H9 (cell line): ENCODE results near the gene HMGA1. TPM values are rescaled to one million over a fixed set of nuclear protein-coding genes. Genes with fewer than 3 reads are reported as not detected.
"Not testable (repeated sequence)": the region's sequence is repeated elsewhere in the genome, so short reads cannot be mapped to it uniquely, and the experiment has no call there.

Source experiments
- DNase-seq: peaks from one replicate; pipeline ENCODE4 v3.0.0-alpha.2; 2017
- H2AFZ ChIP-seq: one replicate; pipeline ENCODE4 v1.6.1; 2013; ENCODE audit warnings: mild to moderate bottlenecking, low read length, control low read depth, moderate library complexity
- H2AK5ac ChIP-seq: 2 replicates; pipeline ENCODE4 v1.6.1; 2013; ENCODE audit warnings: low read length, control low read depth, mixed read lengths; ENCODE audit not compliant: insufficient read length
- H2BK120ac ChIP-seq: one replicate; pipeline ENCODE4 v1.6.1; 2013; ENCODE audit warnings: low read depth, mild to moderate bottlenecking, low read length, control low read depth, inconsistent platforms; ENCODE audit not compliant: poor library complexity, severe bottlenecking
- H2BK12ac ChIP-seq: 2 replicates; pipeline ENCODE4 v1.6.1; 2013; ENCODE audit warnings: low read length, control low read depth, mixed read lengths, low read depth; ENCODE audit not compliant: insufficient read length
- H2BK15ac ChIP-seq: 2 replicates; pipeline ENCODE4 v1.6.1; 2013; ENCODE audit warnings: low read depth, low read length, control low read depth
- H2BK20ac ChIP-seq: one replicate; pipeline ENCODE4 v1.6.1; 2013; ENCODE audit warnings: low read depth, mild to moderate bottlenecking, low read length, control low read depth, inconsistent platforms; ENCODE audit not compliant: poor library complexity, severe bottlenecking
- H2BK5ac ChIP-seq: 2 replicates; pipeline ENCODE4 v1.6.1; 2013; ENCODE audit warnings: low read length, control low read depth, mixed read lengths; ENCODE audit not compliant: insufficient read length
- H3K14ac ChIP-seq: 2 replicates; pipeline ENCODE4 v1.6.1; 2013; ENCODE audit warnings: low read length, control low read depth; ENCODE audit not compliant: insufficient read depth
- H3K18ac ChIP-seq: 2 replicates; pipeline ENCODE4 v1.6.1; 2013; ENCODE audit warnings: low read depth, mild to moderate bottlenecking, mixed read lengths, low read length, control low read depth; ENCODE audit not compliant: insufficient read length
- H3K23ac ChIP-seq: 2 replicates; pipeline ENCODE4 v1.6.1; 2013; ENCODE audit warnings: low read length, control low read depth, mixed read lengths, low read depth; ENCODE audit not compliant: insufficient read length
- H3K23me2 ChIP-seq: 2 replicates; pipeline ENCODE4 v1.6.1; 2013; ENCODE audit warnings: low read depth, mild to moderate bottlenecking, mixed read lengths, low read length, control low read depth; ENCODE audit not compliant: insufficient read length, poor library complexity, severe bottlenecking
- H3K27ac ChIP-seq: 2 replicates; pipeline ENCODE4 v1.5.1; 2013; ENCODE audit warnings: low read length, control low read depth, mixed read lengths, low read depth; ENCODE audit not compliant: insufficient read length
- H3K27me3 ChIP-seq: 2 replicates; pipeline ENCODE4 v1.6.1; 2013; ENCODE audit warnings: low read length, control low read depth, inconsistent platforms; ENCODE audit not compliant: insufficient read depth
- H3K4ac ChIP-seq: 2 replicates; pipeline ENCODE4 v1.6.1; 2013; ENCODE audit warnings: low read depth, mild to moderate bottlenecking, control low read depth, inconsistent platforms, low read length, moderate library complexity
- H3K4me1 ChIP-seq: 2 replicates; pipeline ENCODE4 v1.6.1; 2013; ENCODE audit warnings: low read length, control low read depth, inconsistent platforms; ENCODE audit not compliant: insufficient read depth
- H3K4me2 ChIP-seq: 2 replicates; pipeline ENCODE4 v1.6.1; 2013; ENCODE audit warnings: low read length, control low read depth, mixed read lengths; ENCODE audit not compliant: insufficient read length, insufficient read depth
- H3K56ac ChIP-seq: 2 replicates; pipeline ENCODE4 v1.6.1; 2013; ENCODE audit warnings: low read depth, mild to moderate bottlenecking, mixed read lengths, low read length, control low read depth; ENCODE audit not compliant: insufficient read length
- H3K79me1 ChIP-seq: 2 replicates; pipeline ENCODE4 v1.6.1; 2013; ENCODE audit warnings: low read depth, mild to moderate bottlenecking, moderate library complexity, low read length, control low read depth, inconsistent platforms; ENCODE audit not compliant: insufficient read depth, poor library complexity, severe bottlenecking
- H3K79me2 ChIP-seq: 2 replicates; pipeline ENCODE4 v1.6.1; 2013; ENCODE audit warnings: low read length, control low read depth, inconsistent platforms; ENCODE audit not compliant: insufficient read depth
- H3K9ac ChIP-seq: 2 replicates; pipeline ENCODE4 v1.6.1; 2013; ENCODE audit warnings: low read length, control low read depth, mixed read lengths; ENCODE audit not compliant: insufficient read length; ENCODE audit errors: extremely low read depth
- H3K9me3 ChIP-seq: one replicate; pipeline ENCODE4 v1.6.1; 2013; ENCODE audit warnings: low read depth, low read length, inconsistent platforms; ENCODE audit not compliant: control insufficient read depth
- H3T11ph ChIP-seq: one replicate; pipeline ENCODE4 v1.6.1; 2013; ENCODE audit warnings: mild to moderate bottlenecking, low read length, control low read depth, inconsistent platforms
- H4K20me1 ChIP-seq: one replicate; pipeline ENCODE4 v1.6.1; 2013; ENCODE audit not compliant: control insufficient read depth, insufficient read length, insufficient read depth
- H4K5ac ChIP-seq: 2 replicates; pipeline ENCODE4 v1.6.1; 2013; ENCODE audit warnings: low read depth, mild to moderate bottlenecking, mixed read lengths, low read length, control low read depth; ENCODE audit not compliant: insufficient read length
- H4K8ac ChIP-seq: replicated peaks from 2 replicates; pipeline ENCODE4 v1.6.1; 2013; ENCODE audit warnings: low read length, control low read depth, mixed read lengths, low read depth; ENCODE audit not compliant: insufficient read length
- H4K91ac ChIP-seq: 2 replicates; pipeline ENCODE4 v1.6.1; 2013; ENCODE audit warnings: low read depth, mild to moderate bottlenecking, moderate library complexity, mixed read lengths, low read length, control low read depth; ENCODE audit not compliant: insufficient read length
- H3K27ac Mint-ChIP-seq, 3 experiments: 2 replicates in 2 of 3; 3 replicates in 1 of 3; pipeline ENCODE4 v1.8.0; 2020 to 2021; ENCODE audit warnings: mixed read lengths in 3 of 3, mild to moderate bottlenecking in 1 of 3, moderate library complexity in 1 of 3
- H3K27me3 Mint-ChIP-seq: 2 replicates; pipeline ENCODE4 v1.8.0; 2021; ENCODE audit warnings: low read depth, mild to moderate bottlenecking, moderate library complexity, mixed read lengths
- H3K36me3 Mint-ChIP-seq, 3 experiments: 2 replicates in 2 of 3; 3 replicates in 1 of 3; pipeline ENCODE4 v1.8.0; 2020 to 2021; ENCODE audit warnings: low read depth in 3 of 3, mixed read lengths in 3 of 3; ENCODE audit not compliant: insufficient read depth in 1 of 3
- H3K4me1 Mint-ChIP-seq, 2 experiments: 2 replicates each; pipeline ENCODE4 v1.8.0; 2020; ENCODE audit warnings: mixed read lengths in 2 of 2
- H3K4me3 Mint-ChIP-seq, 2 experiments: 2 replicates in 1 of 2; 3 replicates in 1 of 2; pipeline ENCODE4 v1.8.0; 2020 to 2021; ENCODE audit warnings: mild to moderate bottlenecking in 2 of 2, mixed read lengths in 2 of 2, moderate library complexity in 1 of 2
- H3K9me3 Mint-ChIP-seq, 2 experiments: 2 replicates in 1 of 2; 3 replicates in 1 of 2; pipeline ENCODE4 v1.8.0; 2020; ENCODE audit warnings: mild to moderate bottlenecking in 2 of 2, mixed read lengths in 2 of 2, moderate library complexity in 1 of 2
- WGBS: extraction: QIAGEN DNeasy Blood & Tissue Kit; methylation state at CpG from one replicate; pipeline ENCODE4 v1.1.7; 2013; ENCODE audit warnings: missing lambda C conversion rate, low lambda C conversion rate, mixed read lengths; ENCODE audit not compliant: insufficient read length; ENCODE audit errors: extremely low coverage; 5-methylcytosine and 5-hydroxymethylcytosine counted together
- total RNA-seq: library from RNA; stranded (reverse); gene quantifications from 2 replicates; pipeline ENCODE4 v1.2.1, GENCODE V29; 2021
- TF ChIP-seq, protein P1 (sequence below): fragments of 200-600 bp; sonication (generic); conservative IDR thresholded peaks from 3 replicates; pipeline ENCODE4 v1.8.0; 2021; ENCODE audit warnings: antibody characterized with exemption, mild to moderate bottlenecking

Gene HMGA1
- total RNA-seq, 1 experiment from 2014 or later: 2,116 TPM

DNA sequence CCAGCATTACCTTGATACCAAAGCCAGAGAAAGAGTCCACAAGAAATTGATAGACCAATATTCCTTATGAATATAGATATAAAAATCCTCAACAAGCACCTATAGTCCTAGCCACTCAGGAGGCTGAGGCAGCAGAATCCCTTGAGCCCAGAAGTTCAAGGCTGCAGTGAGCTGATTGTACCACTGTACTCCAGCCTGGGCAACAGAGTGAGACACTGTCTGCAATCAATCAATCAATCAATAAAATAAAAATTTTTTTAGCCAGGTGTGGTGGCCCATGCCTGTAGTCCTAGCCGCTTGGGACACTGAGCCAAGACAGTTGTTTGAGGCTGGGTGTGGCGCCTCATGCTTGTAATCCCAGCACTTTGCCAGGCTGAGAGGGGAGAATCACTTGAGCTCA lies 31.1 kb downstream of the HMGA1 start:
- Histone ChIP-seq H4K8ac (no peak overlapping the region), H3K14ac (no peak overlapping the region), H2BK12ac (no peak overlapping the region), H3K23ac (no peak overlapping the region), H3K56ac (no peak overlapping the region), H4K20me1 (no peaks in the 10 kb centered on the region), H3K9me3 (no peaks in the 10 kb centered on the region), H3K4me2 (no peak overlapping the region), H4K91ac (no peak overlapping the region), H2AFZ (no peak overlapping the region), H3K18ac (no peak overlapping the region), H3K23me2 (no peaks in the 10 kb centered on the region), H3K27me3 (no peaks in the 10 kb centered on the region), H2BK20ac (no peak overlapping the region), H3K27ac (no peak overlapping the region), H2BK120ac (no peak overlapping the region), H3K9ac (no peak overlapping the region), H3K79me2 (no peaks in the 10 kb centered on the region), H4K5ac (no peak overlapping the region), H3T11ph (no peak overlapping the region), H2AK5ac (no peak overlapping the region), H3K4me1 (no peaks in the 10 kb centered on the region), H2BK5ac (no peak overlapping the region), H3K79me1 (no peaks in the 10 kb centered on the region), H3K4ac (no peak overlapping the region), H2BK15ac (no peak overlapping the region)
- WGBS: no CpG with 5 or more reads among the region's 2 CpGs
- no peak for DNase-seq
- Mint-ChIP-seq H3K27ac (no peak overlapping the region), H3K4me1 (peaks cover 5 to 7% of the 10 kb centered on the region in 2 experiments), H3K4me3 (no peak overlapping the region), H3K36me3 (peaks cover 5 to 9% (median 6%) of the 10 kb centered on the region in 3 experiments; a peak in 5 of 7 replicates), H3K27me3 (no peaks in the 10 kb centered on the region), H3K9me3 (peaks cover 7 to 11% of the 10 kb centered on the region in 2 experiments)
- TF ChIP-seq, protein P1, sequence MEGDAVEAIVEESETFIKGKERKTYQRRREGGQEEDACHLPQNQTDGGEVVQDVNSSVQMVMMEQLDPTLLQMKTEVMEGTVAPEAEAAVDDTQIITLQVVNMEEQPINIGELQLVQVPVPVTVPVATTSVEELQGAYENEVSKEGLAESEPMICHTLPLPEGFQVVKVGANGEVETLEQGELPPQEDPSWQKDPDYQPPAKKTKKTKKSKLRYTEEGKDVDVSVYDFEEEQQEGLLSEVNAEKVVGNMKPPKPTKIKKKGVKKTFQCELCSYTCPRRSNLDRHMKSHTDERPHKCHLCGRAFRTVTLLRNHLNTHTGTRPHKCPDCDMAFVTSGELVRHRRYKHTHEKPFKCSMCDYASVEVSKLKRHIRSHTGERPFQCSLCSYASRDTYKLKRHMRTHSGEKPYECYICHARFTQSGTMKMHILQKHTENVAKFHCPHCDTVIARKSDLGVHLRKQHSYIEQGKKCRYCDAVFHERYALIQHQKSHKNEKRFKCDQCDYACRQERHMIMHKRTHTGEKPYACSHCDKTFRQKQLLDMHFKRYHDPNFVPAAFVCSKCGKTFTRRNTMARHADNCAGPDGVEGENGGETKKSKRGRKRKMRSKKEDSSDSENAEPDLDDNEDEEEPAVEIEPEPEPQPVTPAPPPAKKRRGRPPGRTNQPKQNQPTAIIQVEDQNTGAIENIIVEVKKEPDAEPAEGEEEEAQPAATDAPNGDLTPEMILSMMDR: no peak

DNA sequence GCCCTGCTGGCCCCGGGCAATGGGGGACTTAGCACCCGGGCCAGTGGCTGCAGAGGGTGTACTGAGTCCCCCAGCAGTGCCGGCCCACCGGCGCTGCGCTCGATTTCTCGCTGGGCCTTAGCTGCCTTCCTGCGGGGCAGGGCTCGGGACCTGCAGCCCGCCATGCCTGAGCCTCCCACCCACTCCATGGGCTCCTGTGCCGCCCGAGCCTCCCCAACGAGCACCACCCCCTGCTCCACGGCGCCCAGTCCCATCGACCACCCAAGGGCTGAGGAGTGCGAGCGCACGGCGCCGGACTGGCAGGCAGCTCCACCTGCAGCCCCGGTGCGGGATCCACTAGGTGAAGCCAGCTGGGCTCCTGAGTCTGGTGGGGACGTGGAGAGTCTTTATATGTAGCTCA lies 32.5 kb downstream of the HMGA1 start:
- not testable (repeated sequence) for H3K27me3 Mint-ChIP-seq, H2BK120ac ChIP-seq, H2AK5ac ChIP-seq, H3K79me1 ChIP-seq, H3K4me1 Mint-ChIP-seq, H3K14ac ChIP-seq, H3K27me3 ChIP-seq, H4K20me1 ChIP-seq, H3K18ac ChIP-seq, H3K9ac ChIP-seq, H2AFZ ChIP-seq, H3K79me2 ChIP-seq, H4K8ac ChIP-seq, H3K9me3 ChIP-seq, H3K23ac ChIP-seq, H3K4me2 ChIP-seq, H2BK20ac ChIP-seq, H3K27ac Mint-ChIP-seq, H4K5ac ChIP-seq, DNase-seq, H4K91ac ChIP-seq, H3K36me3 Mint-ChIP-seq, H3K23me2 ChIP-seq, H2BK5ac ChIP-seq, H3K4ac ChIP-seq, H3K56ac ChIP-seq, H2BK12ac ChIP-seq, H3K27ac ChIP-seq, H3K4me1 ChIP-seq, H3K4me3 Mint-ChIP-seq, H2BK15ac ChIP-seq, H3K9me3 Mint-ChIP-seq, H3T11ph ChIP-seq
- no CpG with 5 or more reads among the region's 25 CpGs for WGBS
